Measurements from ENCODE around the gene ZBTB40. TPM values are rescaled to one million over a fixed set of nuclear protein-coding genes. Genes with fewer than 3 reads are reported as not detected.
A peak's percentile ranks its signal among the peaks of the same experiment; 100 is the strongest.

The ZBTB40 gene
- polyA plus RNA-seq, 1 of the 3 experiments (the other 2 are of a cell fraction) = 5.0 TPM

GRCh38 chr1:22447621-22448111, 4.0 kb upstream of the ZBTB40 start:
- Histone ChIP-seq H3K27ac (ENCODE audit: low read depth in 2 of 2, low read length in 1 of 2) (peak overlapping the region; percentile 61 to 90), H3K27me3 (ENCODE audit: insufficient read depth) (no peaks in the 10 kb centered on the region), H3K9me2 (no peaks in the 10 kb centered on the region), H3K4me2 (peak overlapping the region; percentile 54; the same call in 1 of the 2 replicates), H3K4me1 (ENCODE audit: control insufficient read depth in 1 of 2, insufficient read depth in 2 of 2, low read depth in 1 of 2, low read length in 1 of 2) (peaks cover 5 to 21% of the 10 kb centered on the region in 2 experiments; a peak in 3 of 4 replicates), H3K9ac (peak overlapping the region; percentile 2; the same call in 1 of the 2 replicates), H3K9me3 (no peaks in the 10 kb centered on the region), H4K20me1 (ENCODE audit: insufficient read depth) (no peaks in the 10 kb centered on the region), H3K36me3 (replicated peaks in 1 of 2; ENCODE audit: control insufficient read depth in 1 of 2, insufficient read depth in 2 of 2, low read length in 1 of 2) (no peaks in the 10 kb centered on the region), H3K79me2 (ENCODE audit: insufficient read depth) (peaks cover 3% of the 10 kb centered on the region; the same call in 1 of the 2 replicates), H3F3A (replicated peaks; ENCODE audit: insufficient read depth) (peaks cover 29% of the 10 kb centered on the region), H3K4me3 (ENCODE audit: low read depth in 2 of 2, low read length in 1 of 2) (peak overlapping the region in 1 of 2 experiments; percentile 12; a peak in 1 of 4 replicates), H2AFZ (ENCODE audit: low read depth) (peak overlapping the region; percentile 44; the same call in 1 of the 2 replicates)
- 6% methylated on average over 3 of the region's 6 CpGs for WGBS (ENCODE audit: low lambda C conversion rate)
- POLR2A ChIA-PET = no interaction called here
- peak; percentile 55 for TF ChIP-seq JUND (IDR thresholded peaks at IDR 0.05)
- TF ChIP-seq TAF1 (IDR thresholded peaks at IDR 0.05; ENCODE audit: borderline replicate concordance, low read depth, low read length) = no peak
- TF ChIP-seq POLR2AphosphoS5 (IDR thresholded peaks at IDR 0.05; ENCODE audit: low read depth, low read length) = no peak
- TF ChIP-seq NFIC (IDR thresholded peaks at IDR 0.05; ENCODE audit: borderline replicate concordance) = peak; percentile 24; the same call in 1 of the 2 replicates
- no peak for TF ChIP-seq FOXM1 (IDR thresholded peaks at IDR 0.05; ENCODE audit: low read depth)
- no peak for TF ChIP-seq NRF1 (IDR thresholded peaks at IDR 0.05; ENCODE audit: low read depth, low read length)
- TF ChIP-seq CHD2 (IDR thresholded peaks at IDR 0.05; ENCODE audit: low read length, partially characterized antibody) = no peak
- no peak; the same call in 1 of the 2 replicates for TF ChIP-seq RAD21 (IDR thresholded peaks at IDR 0.05; ENCODE audit: low read length)
- peak in 1 of 2 experiments; percentile 2; a peak in 2 of 4 replicates for TF ChIP-seq EP300 (IDR thresholded peaks at IDR 0.05; ENCODE audit: borderline replicate concordance in 1 of 2, low read depth in 1 of 2, low read length in 1 of 2)
- no peak for TF ChIP-seq MXI1 (IDR thresholded peaks at IDR 0.05; ENCODE audit: low read depth, low read length)
- TF ChIP-seq ZBTB33 (IDR thresholded peaks at IDR 0.05; ENCODE audit: borderline replicate concordance, low read depth) = no peak
- no peak for TF ChIP-seq FOXJ3 (CRISPR knock-in tag; IDR thresholded peaks at IDR 0.05)
- 0 out of 2 replicates have a peak, but pooled peaks have one; percentile 45 for TF ChIP-seq REST (IDR thresholded peaks at IDR 0.05; ENCODE audit: low read depth, low read length)
- TF ChIP-seq FOSL2 (IDR thresholded peaks at IDR 0.05; ENCODE audit: borderline replicate concordance, low read depth) = peak; percentile 77
- no peak; the same call in 1 of the 2 replicates for TF ChIP-seq TEAD4 (IDR thresholded peaks at IDR 0.05; ENCODE audit: borderline replicate concordance, insufficient read depth)
- TF ChIP-seq YY1 (IDR thresholded peaks at IDR 0.05; ENCODE audit: low read depth) = no peak
- peak; percentile 84 for TF ChIP-seq PBX3 (IDR thresholded peaks at IDR 0.05)
- peak; percentile 10; the same call in 1 of the 2 replicates for TF ChIP-seq RXRA (IDR thresholded peaks at IDR 0.05; ENCODE audit: borderline replicate concordance, low read depth)
- TF ChIP-seq MAX (IDR thresholded peaks at IDR 0.05; ENCODE audit: low read depth) = no peak
- TF ChIP-seq TCF12 (IDR thresholded peaks at IDR 0.05) = peak; percentile 75
- CTCF ChIA-PET = interaction anchor here (0.8 to 2.1 kb wide), 7 partner anchors 10 to 194 kb away, joined by 3 to 6 read pairs (median 4); no protein-coding TSS in a partner anchor
- peak; percentile 50 for DNase-seq
